HG03103 (cell line): ENCODE data around the gene ADK.
"Not testable (repeated sequence)": the region's sequence is repeated elsewhere in the genome, so short reads cannot be mapped to it uniquely, and the experiment has no call there.

ENCODE experiments used
- ATAC-seq: cut with Tn5 transposase; IDR thresholded peaks from one replicate; pipeline ENCODE4 v1.9.1; 2021; ENCODE audit warnings: low read depth; ENCODE audit not compliant: unreplicated experiment

ADK gene

DNA sequence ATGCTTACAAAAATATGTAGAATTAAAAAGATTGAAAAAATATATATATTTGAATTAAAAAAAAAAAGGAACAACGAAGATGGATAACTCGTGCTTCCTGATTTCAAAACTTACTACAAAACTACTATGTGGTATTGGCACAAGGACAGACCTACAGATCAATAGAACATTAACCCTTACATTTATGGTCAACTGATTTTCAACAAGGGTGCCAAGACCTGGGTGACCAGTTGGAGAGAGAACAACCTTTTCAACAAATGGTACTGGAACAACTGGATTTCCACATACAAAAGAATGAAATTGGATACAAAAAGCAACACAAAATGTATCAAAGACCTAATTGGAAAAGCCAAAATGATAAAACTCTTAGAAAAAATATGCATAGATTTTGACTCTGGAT, 10.5 kb upstream of the ADK start:
- ATAC-seq, result no peak

DNA sequence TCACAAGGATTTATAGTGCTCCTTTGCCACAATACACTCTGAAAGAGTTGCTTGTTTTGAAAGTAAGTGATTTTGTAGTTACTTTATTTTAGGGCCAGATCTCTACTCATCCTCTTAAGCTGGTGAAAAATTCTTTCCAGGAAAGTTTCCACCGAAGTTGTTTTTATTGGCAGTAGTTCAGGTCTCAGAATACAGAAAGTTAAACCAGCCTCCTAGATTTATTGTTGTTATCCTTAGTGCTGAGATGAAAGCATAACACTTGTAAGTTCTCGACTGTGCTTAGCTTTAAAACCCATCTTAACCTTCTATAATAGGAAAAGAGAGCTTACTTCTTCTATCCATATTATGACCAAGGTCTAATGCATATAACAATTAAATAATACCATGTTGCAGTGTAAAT, 5.9 kb upstream of the ADK start:
- no peak for ATAC-seq

DNA sequence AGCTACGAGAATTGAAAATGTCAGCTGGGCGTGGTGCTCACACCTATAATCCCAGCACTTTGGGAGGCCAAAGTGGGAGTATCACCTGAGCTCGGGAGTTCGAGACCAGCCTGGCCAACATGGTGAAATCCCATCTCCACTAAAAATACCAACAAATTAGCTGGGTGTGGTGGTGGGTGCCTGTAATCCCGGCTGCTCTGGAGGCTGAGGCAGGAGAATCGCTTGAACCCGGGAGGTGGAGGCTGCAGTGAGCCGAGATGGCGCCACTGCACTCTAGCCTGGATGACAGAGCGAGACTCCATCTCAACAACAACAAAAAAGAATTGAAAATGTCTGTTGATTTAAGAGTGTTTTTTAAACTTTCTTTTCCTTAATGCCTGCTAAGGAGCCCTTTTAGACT, 4.0 kb upstream of the ADK start:
- not testable (repeated sequence) for ATAC-seq

DNA sequence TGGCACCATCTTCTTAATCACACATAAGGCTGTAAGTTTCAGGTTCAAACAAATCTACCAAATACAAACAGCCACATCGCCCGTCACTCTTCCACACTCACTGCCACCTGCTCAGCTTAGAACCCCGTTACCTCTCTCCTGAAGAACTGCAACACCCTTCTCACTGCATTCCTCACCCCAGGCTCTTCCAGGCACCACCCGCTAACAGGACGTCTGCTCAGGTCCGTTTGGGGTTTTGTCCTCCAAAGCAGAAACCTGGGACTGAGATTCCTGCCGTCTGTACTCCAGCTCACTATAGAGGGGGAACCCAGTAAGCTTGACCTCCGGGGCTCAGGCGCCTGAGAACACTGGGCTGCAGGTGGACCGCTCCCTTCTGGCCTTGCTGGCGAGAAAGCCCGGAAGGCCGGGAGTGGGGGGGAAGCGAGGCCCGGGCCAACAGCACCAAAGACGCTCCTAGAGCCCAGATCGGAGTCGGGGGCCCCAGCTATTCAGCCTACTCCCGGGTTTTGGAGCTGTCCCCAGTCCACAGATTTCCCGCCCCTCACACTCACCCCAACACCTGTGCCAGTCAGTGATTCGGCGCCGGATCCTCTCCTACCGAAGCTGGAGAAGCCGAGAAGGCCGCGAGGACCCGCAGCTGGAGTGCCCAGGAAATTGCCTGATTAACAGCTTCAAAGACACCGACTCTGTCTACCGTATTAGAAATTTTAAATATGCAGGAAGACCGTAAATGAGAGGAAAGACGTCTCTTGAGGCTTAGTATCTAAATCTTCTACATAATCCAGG, 624 bp upstream of the ADK start, which contains the start of gene AP3M1:
TSS of gene AP3M1 (minus strand) at position 625 of the 786 bp plus-strand sequence. CDS start 12,449 bp downstream, outside the sequence.
- peak; percentile 27 for ATAC-seq

DNA sequence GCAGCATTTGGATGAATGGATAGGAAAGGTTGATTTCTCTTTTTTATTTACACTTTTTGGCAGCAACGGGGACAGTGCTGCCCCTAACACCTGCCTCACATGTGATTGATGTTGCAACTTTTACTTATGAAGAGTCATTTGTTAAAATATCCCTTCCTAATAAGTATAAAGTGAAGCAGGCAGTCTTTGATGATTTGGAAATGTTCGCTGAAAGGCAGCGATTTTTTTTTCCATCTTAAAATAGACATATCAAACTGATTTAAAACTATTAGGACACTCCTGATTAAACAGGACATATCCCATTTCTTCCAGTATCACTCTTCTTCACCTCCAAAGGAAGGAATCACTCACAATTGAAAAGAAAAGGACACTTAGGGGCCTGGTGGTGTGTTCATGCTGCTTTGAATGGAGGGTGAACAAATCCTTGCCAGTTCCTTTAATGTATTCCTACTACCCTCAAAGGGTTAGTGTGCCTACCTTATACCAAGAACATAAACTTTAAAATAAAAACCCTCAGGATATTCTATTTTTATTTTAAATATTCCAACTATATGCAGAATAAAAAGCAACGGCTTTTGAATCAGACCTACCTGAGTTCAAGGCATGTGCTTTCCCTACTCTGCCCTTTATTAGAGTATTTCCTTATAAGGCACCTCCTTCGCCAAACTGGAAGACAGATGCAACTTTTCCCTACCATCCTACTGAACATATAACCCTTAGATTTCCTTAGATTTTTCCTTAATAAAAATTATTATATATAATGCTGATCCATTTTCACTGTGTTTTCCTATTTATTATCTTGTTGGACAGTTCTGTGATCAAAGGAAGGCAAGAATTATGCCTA, 1.1 kb downstream of the ADK start:
- ATAC-seq, result no peak

DNA sequence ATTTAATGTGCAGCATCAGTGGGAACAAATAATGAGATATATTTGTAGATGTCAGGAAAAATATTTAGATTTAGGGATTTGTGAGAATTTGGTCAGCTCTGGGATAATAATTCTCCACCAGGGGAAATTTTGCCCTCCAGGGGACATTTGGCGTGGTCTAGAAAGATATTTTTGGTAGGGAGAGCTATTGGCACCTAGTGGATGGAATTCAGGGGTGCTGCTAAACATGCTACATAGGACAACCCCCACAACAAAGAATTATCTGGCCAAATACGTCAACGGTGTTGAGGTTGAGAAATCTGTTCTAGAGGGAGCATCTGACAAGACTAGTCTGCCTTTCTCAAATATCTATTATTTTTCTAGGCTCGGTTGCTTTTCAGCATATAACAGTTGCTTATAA, 2.1 kb downstream of the ADK start:
- no peak for ATAC-seq

DNA sequence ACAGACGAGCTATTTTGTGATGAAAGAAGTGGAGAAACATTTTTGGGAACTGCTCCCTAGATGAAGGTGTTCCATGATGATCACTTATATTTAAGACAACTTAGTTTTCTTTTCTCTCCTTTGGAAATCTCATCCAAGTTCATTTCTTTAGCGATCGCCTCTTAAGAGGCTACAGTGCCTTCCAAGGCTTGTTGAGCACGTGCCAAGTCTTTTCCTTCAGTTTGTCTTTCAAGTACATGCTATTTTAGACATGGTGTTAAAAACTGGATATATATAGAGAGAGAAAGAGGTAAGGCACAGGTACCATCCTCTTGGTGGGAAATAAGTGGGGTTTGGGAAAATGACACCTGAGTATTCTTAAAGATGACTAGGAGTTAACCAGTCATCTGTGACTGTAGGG, 2.7 kb downstream of the ADK start:
- no peak for ATAC-seq

DNA sequence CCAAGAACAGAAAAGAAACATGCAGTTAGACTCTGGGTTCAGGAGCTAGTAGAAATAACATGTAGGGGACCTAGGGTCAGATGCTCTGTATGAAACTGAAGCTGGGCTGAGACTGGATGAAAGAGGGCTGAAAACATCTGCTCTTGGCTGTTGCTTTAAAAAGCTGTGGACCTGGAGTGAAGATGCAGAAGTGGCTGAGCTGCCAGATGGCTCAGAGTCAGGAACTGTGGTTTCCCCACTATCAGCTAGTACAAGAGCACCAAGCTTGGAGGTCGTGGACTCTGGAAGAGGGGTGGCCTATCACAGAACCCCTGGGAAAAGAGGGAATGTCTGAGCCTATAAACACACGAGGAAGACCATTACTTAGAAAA, 5.9 kb downstream of the ADK start:
- ATAC-seq, result no peak

DNA sequence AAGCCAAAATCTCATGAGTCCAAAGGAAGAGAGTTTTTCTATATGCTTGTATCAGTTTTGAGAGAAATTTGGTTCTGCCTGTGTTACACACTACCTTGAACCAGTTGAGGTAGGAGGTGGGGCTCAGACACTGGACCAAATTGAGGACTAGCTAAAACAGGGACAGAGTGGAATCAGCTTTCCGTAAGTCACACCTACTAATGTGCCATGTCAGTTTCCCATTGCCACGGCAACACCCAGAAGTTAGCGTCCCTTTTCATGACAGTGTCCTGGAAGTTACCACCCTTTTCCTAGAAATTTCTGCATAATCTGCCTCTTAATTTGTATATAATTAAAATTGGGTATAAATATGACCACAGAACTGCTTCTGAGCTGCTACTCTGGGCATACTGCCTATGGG, 9.0 kb downstream of the ADK start:
- ATAC-seq, result no peak

DNA sequence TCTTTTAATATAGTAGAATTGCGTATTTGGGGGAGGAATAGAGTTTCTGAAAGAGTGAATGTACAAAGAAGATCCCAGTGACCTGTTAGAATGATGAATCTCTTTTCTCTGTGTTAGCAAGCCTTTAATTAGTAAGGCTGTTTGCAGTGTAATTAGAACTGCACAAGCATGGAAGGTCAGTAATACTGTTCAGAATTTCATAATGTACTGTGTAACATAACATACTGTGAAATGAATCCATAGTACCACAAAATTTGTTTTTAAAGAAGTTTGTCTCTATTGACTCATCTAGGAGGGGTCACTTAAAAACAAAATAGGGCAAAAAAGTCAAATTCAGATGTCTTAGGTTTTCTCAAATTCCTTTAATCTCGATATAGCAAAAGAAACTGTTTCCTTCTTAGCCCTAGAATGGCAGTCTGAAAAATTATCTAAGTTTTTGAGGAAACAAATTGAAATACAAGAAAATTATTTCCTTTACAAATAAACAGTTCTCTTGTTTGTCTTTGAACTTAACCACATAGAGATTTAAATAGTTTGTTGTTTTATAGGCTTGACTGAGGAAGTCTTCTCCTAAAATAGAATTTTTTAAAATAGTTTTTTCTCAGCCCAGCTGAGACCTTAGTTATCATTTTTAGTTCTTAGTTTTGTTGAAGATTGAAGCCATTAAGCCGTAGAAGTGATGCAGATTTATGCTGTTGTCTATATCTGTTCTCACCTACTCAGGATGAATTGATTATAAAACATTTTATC, 12.5 kb downstream of the ADK start:
- no peak for ATAC-seq

DNA sequence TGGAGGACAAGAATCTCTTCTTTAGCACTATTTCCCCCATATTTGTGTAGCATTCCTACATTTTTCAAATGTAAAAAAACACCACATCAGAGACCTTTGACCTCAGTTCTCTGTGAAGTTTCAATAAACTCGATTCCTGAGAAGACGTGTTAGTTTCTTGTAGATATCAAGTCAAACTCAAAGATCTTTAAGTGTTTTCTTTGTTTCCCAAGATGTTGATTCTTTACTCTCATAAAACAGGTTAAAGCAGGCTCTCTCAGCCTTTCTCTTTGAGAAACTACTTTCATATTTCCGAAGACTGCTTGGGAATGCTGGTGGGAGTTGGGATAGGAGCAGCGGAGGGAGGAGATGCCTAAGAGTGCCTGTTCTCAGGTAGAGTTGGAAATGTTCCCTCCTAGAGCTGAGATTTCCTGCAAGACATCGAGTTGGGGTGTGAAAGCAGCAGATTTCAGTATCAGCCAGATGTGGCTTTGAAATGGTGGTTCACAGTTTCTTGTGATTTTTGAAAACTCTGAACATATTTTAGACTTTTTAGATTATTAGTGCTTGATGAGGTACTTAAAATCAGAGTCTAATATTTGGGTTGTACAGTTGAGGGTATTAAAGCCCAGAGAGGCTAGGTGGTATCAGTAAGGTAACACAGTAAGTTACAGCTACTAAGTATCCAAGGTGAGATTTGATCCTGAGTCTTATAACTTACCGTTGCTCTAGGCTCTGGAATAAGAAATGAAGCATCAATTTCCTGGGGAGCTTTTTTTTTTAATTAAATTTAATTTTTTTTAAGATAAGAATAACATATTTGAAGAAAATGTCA, 13.9 kb downstream of the ADK start:
- ATAC-seq, result no peak

DNA sequence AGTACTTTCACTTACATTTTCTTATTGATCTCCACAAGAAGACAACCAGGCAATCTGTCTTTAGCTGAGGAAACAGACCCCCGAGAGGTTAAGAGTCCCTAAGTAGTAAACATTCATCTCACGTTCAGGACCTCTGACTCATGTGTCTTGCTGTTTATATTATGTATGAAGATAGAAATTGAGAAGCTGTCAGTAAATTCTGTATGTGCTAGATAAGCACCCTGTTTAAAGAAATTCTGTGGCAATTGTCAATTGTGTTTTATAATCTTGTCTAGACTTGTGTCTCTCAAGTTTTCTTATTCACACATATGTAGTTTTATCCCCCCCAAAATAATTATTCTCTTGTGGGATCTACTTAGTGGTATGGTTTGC, 14.5 kb downstream of the ADK start:
- no peak for ATAC-seq

DNA sequence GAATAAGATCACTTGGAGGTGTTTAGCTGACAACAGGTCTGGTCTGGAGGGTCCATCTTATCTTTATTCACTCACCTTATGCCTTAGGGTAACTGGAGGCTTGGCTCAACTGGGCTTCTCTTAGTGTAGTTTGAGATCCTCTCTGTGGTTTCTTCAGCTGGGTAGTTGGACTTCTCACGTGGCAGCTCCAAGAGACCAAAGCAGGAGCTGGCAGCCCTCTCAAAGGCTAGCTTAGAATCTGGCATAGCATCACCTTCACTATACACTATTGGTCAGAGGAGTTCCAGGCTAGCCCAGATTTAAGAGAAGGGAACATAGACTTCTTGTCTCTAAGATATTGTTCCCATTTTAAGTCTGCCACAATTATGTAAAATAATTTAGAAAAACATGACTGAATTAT, 16.4 kb downstream of the ADK start:
- no peak for ATAC-seq

DNA sequence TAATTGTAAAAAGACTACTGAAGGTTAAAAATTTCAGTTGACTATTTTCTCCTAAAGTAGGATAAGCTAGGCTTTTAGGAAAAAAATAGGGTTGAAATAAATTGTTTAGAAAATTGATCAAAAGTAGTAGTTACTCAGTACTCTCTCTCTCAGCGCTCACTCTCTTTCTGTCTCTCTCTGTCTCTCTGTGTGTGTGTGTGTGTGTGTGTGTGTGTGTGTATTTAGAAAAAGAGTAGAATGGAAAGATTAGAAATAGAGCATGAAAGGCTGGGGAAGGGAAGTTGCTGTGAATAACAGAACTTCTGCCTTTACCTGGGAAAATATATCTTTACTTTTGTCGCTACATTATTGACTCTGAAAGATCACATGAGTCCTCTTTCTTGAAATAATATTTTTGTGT, 20.6 kb downstream of the ADK start:
- ATAC-seq, result no peak

DNA sequence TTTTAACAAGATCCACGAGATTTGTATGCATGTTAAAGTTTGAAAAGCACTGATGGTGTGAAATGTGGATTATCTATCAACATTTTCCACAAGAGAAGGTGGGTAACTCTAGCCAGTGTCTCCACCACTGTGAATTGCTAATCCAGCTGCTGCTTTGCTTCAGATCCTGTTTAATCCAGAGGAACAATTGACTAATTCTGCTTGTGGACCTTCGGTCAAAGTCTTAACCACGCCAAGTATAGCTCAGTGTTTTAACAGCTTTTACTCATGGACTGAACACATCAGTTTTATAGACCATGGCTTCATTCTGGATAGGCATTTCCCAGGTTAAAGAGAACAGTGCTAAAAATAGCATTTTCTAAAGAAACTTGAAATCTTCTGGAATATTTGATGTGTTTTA, 23.5 kb downstream of the ADK start:
- no peak for ATAC-seq

DNA sequence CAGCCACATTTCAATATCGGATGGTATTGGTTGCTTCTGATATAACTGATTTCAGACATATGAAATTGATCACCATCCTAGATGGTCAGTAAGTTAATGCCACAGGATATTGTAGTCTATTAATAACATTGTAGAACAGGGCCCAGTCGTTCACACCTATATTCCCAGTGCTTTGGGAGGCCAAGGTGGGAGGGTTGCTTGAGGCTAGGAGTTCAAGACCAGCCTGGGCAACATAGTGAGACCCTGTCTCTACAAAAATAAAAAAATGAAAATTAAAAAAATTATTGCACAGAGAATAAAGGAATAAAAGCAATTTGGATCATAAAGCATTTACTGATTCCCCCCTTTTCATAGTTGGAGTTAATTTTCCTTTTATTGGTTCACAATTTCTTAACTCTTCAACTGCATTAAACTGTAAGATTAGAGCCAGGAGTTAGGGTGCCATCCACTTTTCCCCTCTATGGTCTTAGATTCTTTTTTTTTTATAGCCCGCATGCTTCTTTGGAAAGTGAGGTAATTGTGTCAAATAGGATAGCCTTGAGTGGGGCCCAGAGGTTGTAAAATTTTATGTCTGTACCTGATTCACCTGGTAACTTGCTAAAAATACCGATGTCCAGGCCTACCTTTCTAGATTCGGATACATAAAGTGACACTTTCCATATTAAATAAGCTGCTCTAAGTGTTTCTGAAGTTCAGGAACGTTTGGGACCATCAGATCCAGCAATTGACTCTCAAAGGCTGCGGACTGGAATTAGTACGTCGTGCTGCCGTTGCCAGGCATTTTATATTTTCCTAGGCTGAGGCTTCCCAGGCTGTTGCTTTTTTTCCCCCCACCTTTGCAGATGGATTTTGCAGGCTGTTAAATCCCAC, 24.7 kb downstream of the ADK start:
- ATAC-seq, result no peak

DNA sequence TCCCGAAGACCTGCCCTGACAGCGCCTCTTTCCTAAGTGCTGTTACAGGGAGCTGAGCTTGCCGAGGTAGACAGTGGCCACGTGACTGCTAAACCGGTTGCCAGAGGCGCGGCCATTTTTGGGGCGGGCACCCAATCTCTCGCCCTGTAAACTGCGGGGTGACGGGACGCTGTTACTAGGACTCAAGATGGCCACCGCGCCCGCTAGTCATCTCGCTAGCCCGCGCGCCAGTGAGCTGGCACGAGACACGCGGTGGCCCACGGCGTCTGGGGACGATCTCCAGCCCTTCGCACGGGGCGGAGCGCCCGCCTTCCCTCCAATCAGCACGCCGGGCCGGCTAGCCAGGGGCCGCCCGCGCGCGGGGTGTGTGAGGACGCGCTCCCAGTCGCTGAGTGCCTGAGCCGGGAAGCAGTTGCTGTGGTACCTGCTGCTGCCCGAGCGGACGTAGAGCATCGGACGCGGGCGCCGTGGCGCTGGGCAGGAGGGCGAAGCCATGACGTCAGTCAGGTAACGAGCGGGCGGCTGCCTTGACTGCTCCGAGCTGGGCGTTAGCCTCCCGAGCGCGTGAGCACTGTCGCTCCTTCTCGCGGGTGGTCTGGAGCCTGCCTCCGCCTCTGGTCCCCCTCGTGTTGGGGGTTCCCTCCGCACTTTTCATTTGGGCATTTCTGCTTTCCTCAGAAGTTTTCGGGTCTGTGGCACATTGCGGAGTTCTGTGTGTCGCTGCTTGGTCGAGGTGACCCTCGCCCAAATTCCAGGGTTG, 25.5 kb downstream of the ADK start:
- peak; percentile 81 for ATAC-seq

DNA sequence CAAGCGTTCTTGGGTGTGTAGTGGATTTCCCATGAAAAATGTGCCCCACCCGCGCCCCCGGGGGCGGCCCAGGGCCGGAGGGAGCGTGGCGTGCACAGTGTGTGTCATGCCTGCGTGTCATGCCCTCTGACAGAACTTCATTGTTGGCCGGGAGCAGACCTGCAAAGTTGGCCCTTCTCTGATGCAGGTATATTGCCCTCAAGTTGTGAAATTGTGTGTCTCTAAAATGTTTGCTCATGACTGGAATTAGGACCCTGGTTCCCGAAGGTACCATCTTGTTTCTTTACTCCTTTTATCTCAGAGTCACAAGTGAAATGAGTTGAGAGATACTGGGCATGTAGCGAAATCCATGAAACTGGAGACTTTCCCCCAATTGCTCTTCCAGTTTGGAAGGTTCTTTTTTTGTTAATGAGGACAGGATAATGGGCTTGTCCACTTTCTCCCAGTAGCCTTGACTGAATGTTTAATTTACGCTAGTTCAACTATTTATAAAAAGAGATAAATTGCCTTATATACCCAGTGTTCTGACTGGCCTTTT, 26.2 kb downstream of the ADK start:
- no peak for ATAC-seq
